MM.1S (cell line): ENCODE measurements around the gene MFNG.

Experiments
- CTCF ChIP-seq: fragments of 300-600 bp; sonication (generic); IDR thresholded peaks from 2 replicates; pipeline ENCODE4 v1.5.1; 2016; ENCODE audit warnings: antibody characterized with exemption, low read length, mixed read lengths
- EZH2 ChIP-seq: fragments of 300-600 bp; sonication (generic); optimal IDR thresholded peaks from 2 replicates; pipeline ENCODE3; 2017; ENCODE audit warnings: low read depth, mild to moderate bottlenecking, antibody characterized with exemption, low read length, mixed read lengths
- EZH2phosphoT487 ChIP-seq: fragments of 300-600 bp; sonication (generic); IDR thresholded peaks from 2 replicates; pipeline ENCODE4 v1.6.1; 2018; ENCODE audit warnings: antibody characterized with exemption, low read length

DNA sequence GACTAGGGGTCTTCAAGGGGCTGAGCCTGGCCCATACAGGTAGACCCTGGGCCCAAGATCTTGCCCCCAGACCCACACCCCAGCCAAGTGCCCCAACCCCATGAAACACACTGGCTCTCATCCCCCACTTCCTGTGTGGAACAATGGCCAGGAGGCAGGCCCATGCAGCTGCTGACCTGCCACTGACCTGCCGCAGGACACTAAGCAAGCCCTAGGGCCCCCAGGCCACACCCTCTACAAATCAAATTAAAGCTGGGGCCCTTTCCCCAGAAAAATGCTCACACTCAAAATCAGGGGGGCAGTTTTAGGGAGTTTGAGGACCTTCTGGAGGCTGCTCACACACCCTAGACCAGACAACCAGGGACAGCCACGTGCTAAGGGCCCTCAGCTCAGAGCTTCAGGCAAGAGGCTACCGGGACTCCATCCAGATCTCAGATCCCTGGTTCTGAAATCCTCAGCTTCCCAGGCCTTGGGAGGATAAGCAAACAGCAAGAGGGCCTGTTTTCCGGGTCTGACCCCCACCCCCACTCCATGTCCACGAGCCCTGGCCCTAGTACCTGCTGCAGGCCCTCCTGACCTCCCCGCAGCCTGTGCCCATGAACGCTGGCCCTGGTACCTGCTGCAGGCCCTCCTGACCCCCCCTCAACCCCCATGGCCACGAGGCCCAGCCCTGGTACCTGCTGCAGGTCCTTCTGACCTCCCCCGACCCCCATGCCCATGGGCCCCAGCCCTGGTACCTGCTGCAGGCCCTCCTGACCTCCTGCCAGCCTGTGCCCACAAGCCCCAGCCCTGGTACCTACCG, 23.1 kb upstream of the MFNG start:
- TF ChIP-seq EZH2phosphoT487 (no peak), CTCF (no peak), EZH2 (no peak)
